Measurements from ENCODE around the gene DFFB. TPM values are rescaled to one million over a fixed set of nuclear protein-coding genes. Genes with fewer than 3 reads are reported as not detected.

DFFB gene
- total RNA-seq, 1 donor from 2014 or later, result 6.0 TPM

- peak; percentile 16 for DNase-seq (ENCODE audit: low read depth)
- no peak overlapping the region for H3K4me3 ChIP-seq (ENCODE audit: low read depth, low read length)
- H3K27me3 ChIP-seq (ENCODE audit: control insufficient read depth, insufficient read depth, low read length), result no peaks in the 10 kb centered on the region
- H3K36me3 ChIP-seq (ENCODE audit: control insufficient read depth, insufficient read depth, low read length), result no peaks in the 10 kb centered on the region
- TF ChIP-seq, protein P1, sequence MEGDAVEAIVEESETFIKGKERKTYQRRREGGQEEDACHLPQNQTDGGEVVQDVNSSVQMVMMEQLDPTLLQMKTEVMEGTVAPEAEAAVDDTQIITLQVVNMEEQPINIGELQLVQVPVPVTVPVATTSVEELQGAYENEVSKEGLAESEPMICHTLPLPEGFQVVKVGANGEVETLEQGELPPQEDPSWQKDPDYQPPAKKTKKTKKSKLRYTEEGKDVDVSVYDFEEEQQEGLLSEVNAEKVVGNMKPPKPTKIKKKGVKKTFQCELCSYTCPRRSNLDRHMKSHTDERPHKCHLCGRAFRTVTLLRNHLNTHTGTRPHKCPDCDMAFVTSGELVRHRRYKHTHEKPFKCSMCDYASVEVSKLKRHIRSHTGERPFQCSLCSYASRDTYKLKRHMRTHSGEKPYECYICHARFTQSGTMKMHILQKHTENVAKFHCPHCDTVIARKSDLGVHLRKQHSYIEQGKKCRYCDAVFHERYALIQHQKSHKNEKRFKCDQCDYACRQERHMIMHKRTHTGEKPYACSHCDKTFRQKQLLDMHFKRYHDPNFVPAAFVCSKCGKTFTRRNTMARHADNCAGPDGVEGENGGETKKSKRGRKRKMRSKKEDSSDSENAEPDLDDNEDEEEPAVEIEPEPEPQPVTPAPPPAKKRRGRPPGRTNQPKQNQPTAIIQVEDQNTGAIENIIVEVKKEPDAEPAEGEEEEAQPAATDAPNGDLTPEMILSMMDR (IDR thresholded peaks at IDR 0.05; ENCODE audit: insufficient read depth, low read length, poor library complexity, severe bottlenecking), result no peak
Observed at GRCh38 chr1:3924825-3925220, 67.5 kb downstream of the DFFB start.

- Histone ChIP-seq H3K27me3 (ENCODE audit: control insufficient read depth, insufficient read depth, low read length) (no peaks in the 10 kb centered on the region), H3K36me3 (ENCODE audit: control insufficient read depth, insufficient read depth, low read length) (no peaks in the 10 kb centered on the region), H3K4me3 (ENCODE audit: low read depth, low read length) (no peak overlapping the region)
- TF ChIP-seq, protein P1 (IDR thresholded peaks at IDR 0.05; ENCODE audit: insufficient read depth, low read length, poor library complexity, severe bottlenecking), result no peak
- DNase-seq (ENCODE audit: low read depth), result no peak
Observed at GRCh38 chr1:3925256-3925655, 68.0 kb downstream of the DFFB start.

DNA sequence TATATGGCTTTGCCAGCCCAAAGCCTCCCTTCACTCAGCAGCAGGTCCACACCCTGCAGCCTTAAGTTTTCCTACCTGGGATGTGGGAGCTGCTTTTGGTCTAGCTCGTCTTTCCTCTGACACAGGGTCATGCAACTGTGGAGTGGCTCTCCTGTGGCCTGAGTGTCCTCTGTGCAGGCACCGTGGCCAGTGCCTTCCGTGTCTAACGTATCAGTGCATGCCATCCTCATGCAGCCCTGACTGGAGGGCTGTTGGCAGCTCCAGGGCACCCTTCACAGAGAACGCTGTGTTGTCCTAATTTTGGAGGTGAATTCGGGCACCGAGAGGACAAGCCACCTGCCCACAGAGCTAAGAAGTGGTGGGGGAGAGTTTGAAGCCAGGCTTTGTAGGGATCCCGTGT lies 68.5 kb downstream of the DFFB start:
- DNase-seq (ENCODE audit: low read depth), result no peak
- TF ChIP-seq, protein P1 (IDR thresholded peaks at IDR 0.05; ENCODE audit: insufficient read depth, low read length, poor library complexity, severe bottlenecking), result no peak
- Histone ChIP-seq H3K36me3 (ENCODE audit: control insufficient read depth, insufficient read depth, low read length) (no peaks in the 10 kb centered on the region), H3K4me3 (ENCODE audit: low read depth, low read length) (no peak overlapping the region), H3K27me3 (ENCODE audit: control insufficient read depth, insufficient read depth, low read length) (no peaks in the 10 kb centered on the region)

GRCh38 chr1:3926956-3927355 lies 69.7 kb downstream of the DFFB start:
- no peaks in the 10 kb centered on the region for H3K36me3 ChIP-seq (ENCODE audit: control insufficient read depth, insufficient read depth, low read length)
- H3K27me3 ChIP-seq (ENCODE audit: control insufficient read depth, insufficient read depth, low read length), result no peaks in the 10 kb centered on the region
- TF ChIP-seq, protein P1 (IDR thresholded peaks at IDR 0.05; ENCODE audit: insufficient read depth, low read length, poor library complexity, severe bottlenecking), result no peak
- no peak overlapping the region for H3K4me3 ChIP-seq (ENCODE audit: low read depth, low read length)
- no peak for DNase-seq (ENCODE audit: low read depth)

- DNase-seq (ENCODE audit: low read depth), result no peak
- TF ChIP-seq, protein P1 (IDR thresholded peaks at IDR 0.05; ENCODE audit: insufficient read depth, low read length, poor library complexity, severe bottlenecking), result no peak
- Histone ChIP-seq H3K4me3 (ENCODE audit: low read depth, low read length) (no peak overlapping the region), H3K36me3 (ENCODE audit: control insufficient read depth, insufficient read depth, low read length) (no peaks in the 10 kb centered on the region), H3K27me3 (ENCODE audit: control insufficient read depth, insufficient read depth, low read length) (no peaks in the 10 kb centered on the region)
Observed at GRCh38 chr1:3928586-3928985, 71.3 kb downstream of the DFFB start.

DNA sequence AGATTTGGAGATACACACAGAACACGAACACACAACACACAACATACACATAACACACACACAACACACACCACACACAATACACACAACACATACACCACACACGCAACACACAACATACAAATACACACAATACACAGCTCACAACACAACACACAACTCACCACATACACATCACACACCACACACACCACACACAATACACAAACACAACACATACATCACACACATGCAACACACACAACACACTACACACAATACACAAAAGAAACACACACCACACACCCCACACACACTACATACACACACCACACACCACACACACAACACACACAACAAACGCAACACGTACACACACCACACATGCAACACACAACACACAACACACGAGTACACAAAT lies 71.8 kb downstream of the DFFB start:
- TF ChIP-seq, protein P1 (IDR thresholded peaks at IDR 0.05; ENCODE audit: insufficient read depth, low read length, poor library complexity, severe bottlenecking), result no peak
- no peak for DNase-seq (ENCODE audit: low read depth)

More for the DNA sequence above, 71.8 kb downstream of the DFFB start:
- Histone ChIP-seq H3K27me3 (ENCODE audit: control insufficient read depth, insufficient read depth, low read length) (no peaks in the 10 kb centered on the region), H3K36me3 (ENCODE audit: control insufficient read depth, insufficient read depth, low read length) (no peaks in the 10 kb centered on the region), H3K4me3 (ENCODE audit: low read depth, low read length) (no peak overlapping the region)

All from kidney epithelial cell (primary cell).